CD14-positive monocyte (primary cell): ENCODE measurements around the gene SLCO2B1. TPM values are rescaled to one million over a fixed set of nuclear protein-coding genes. Genes with fewer than 3 reads are reported as not detected.

Source experiments
- DNase-seq, 3 donors: peaks; one replicate each; pipeline ENCODE4 v3.0.0-alpha.2; 2011 to 2022
- H2AFZ ChIP-seq: 2 replicates; pipeline ENCODE4 v1.6.0; 2012; ENCODE audit warnings: mild to moderate bottlenecking, low read depth, low read length, inconsistent platforms; ENCODE audit not compliant: insufficient read depth, poor library complexity, severe bottlenecking
- H3K27ac ChIP-seq, 2 donors: 1 replicate in 1 of 2; 2 replicates in 1 of 2; pipeline ENCODE4 v1.5.1; 2012 to 2013; ENCODE audit warnings: low read length in 2 of 2, control low read depth in 1 of 2, inconsistent platforms in 1 of 2, low read depth in 1 of 2, mild to moderate bottlenecking in 1 of 2
- H3K27me3 ChIP-seq, 2 donors: one replicate each; pipeline versions ENCODE4 v1.6.0 to v1.6.1; 2011 to 2013; ENCODE audit warnings: low read length in 2 of 2; ENCODE audit not compliant: control insufficient read depth in 2 of 2, insufficient read depth in 2 of 2
- H3K36me3 ChIP-seq, 2 donors: replicated peaks in 1 of 2; 1 replicate in 1 of 2; 2 replicates in 1 of 2; pipeline versions ENCODE4 v1.5.1 to v1.6.1; 2012 to 2013; ENCODE audit warnings: low read length in 2 of 2, control low read depth in 1 of 2, inconsistent platforms in 1 of 2, mild to moderate bottlenecking in 1 of 2; ENCODE audit not compliant: insufficient read depth in 2 of 2, control insufficient read depth in 1 of 2
- H3K4me1 ChIP-seq, 2 donors: 1 replicate in 1 of 2; 2 replicates in 1 of 2; pipeline versions ENCODE4 v1.5.1 to v1.6.1; 2012 to 2013; ENCODE audit warnings: low read length in 2 of 2, control low read depth in 1 of 2, inconsistent platforms in 1 of 2, mild to moderate bottlenecking in 1 of 2, moderate library complexity in 1 of 2; ENCODE audit not compliant: insufficient read depth in 2 of 2, control insufficient read depth in 1 of 2
- H3K4me2 ChIP-seq: replicated peaks from 2 replicates; pipeline ENCODE3; 2012; ENCODE audit warnings: low read length, moderate library complexity, mild to moderate bottlenecking; ENCODE audit not compliant: poor library complexity, severe bottlenecking; ENCODE audit errors: extremely low read depth
- H3K4me3 ChIP-seq, 3 experiments: fragments of 200-600 bp in 1 of 3; sonication (generic) in 1 of 3; replicated peaks in 1 of 3; 1 replicate in 2 of 3; 2 replicates in 1 of 3; pipeline ENCODE4 v1.5.1; 2011 to 2013; ENCODE audit warnings: low read length in 3 of 3, mild to moderate bottlenecking in 3 of 3, control low read depth in 2 of 3, low read depth in 2 of 3, inconsistent platforms in 1 of 3, moderate library complexity in 1 of 3
- H3K79me2 ChIP-seq: 2 replicates; pipeline ENCODE4 v1.6.0; 2012; ENCODE audit warnings: mild to moderate bottlenecking, control low read depth, inconsistent platforms, low read length, moderate library complexity; ENCODE audit not compliant: insufficient read depth
- H3K9ac ChIP-seq: 2 replicates; pipeline ENCODE4 v1.6.0; 2017; ENCODE audit warnings: low read length, mild to moderate bottlenecking; ENCODE audit not compliant: insufficient read depth, poor library complexity, severe bottlenecking
- H3K9me3 ChIP-seq, 2 donors: replicated peaks in 1 of 2; 1 replicate in 1 of 2; 2 replicates in 1 of 2; pipeline versions ENCODE4 v1.5.1 to v1.6.1; 2012 to 2013; ENCODE audit warnings: low read length in 2 of 2, control low read depth in 1 of 2; ENCODE audit not compliant: control insufficient read depth in 1 of 2, insufficient read depth in 1 of 2
- H4K20me1 ChIP-seq: 2 replicates; pipeline ENCODE4 v1.6.0; 2012; ENCODE audit warnings: mild to moderate bottlenecking, low read length, control low read depth, moderate library complexity; ENCODE audit not compliant: insufficient read depth
- H3K27ac Mint-ChIP-seq, 7 donors: one replicate each; pipeline ENCODE4 v1.8.0; 2020; ENCODE audit warnings: mild to moderate bottlenecking in 7 of 7, mixed read lengths in 7 of 7, moderate library complexity in 6 of 7, inconsistent platforms in 2 of 7
- H3K27me3 Mint-ChIP-seq, 3 donors: one replicate each; pipeline ENCODE4 v1.8.0; 2021 to 2022; ENCODE audit warnings: low read depth in 3 of 3, mild to moderate bottlenecking in 3 of 3, mixed read lengths in 3 of 3, moderate library complexity in 3 of 3, inconsistent platforms in 1 of 3
- H3K36me3 Mint-ChIP-seq, 2 donors: one replicate each; pipeline ENCODE4 v1.8.0; 2020; ENCODE audit warnings: mixed read lengths in 2 of 2, inconsistent platforms in 1 of 2, mild to moderate bottlenecking in 1 of 2
- H3K4me1 Mint-ChIP-seq: one replicate; pipeline ENCODE4 v1.8.0; 2020; ENCODE audit warnings: mild to moderate bottlenecking, mixed read lengths
- H3K4me3 Mint-ChIP-seq, 2 donors: one replicate each; pipeline ENCODE4 v1.8.0; 2020; ENCODE audit warnings: mild to moderate bottlenecking in 2 of 2, mixed read lengths in 2 of 2, moderate library complexity in 1 of 2
- H3K9me3 Mint-ChIP-seq, 7 donors: one replicate each; pipeline ENCODE4 v1.8.0; 2020 to 2022; ENCODE audit warnings: mixed read lengths in 7 of 7, mild to moderate bottlenecking in 6 of 7, moderate library complexity in 6 of 7, inconsistent platforms in 2 of 7
- WGBS: methylation state at CpG from one replicate; pipeline ENCODE4 v1.1.5; 2013; ENCODE audit warnings: missing lambda C conversion rate; ENCODE audit not compliant: insufficient coverage; 5-methylcytosine and 5-hydroxymethylcytosine counted together
- intact Hi-C, 2 donors: fragments of 100-400 bp; cut with micrococcal nuclease; formaldehyde crosslinking; loops; one replicate each; pipeline versions ENCODE4 v1.15.0 to v1.15.1; 2023
- polyA plus RNA-seq, 3 donors: library from polyadenylated mRNA; depleted of rRNA in 1 of 3; unstranded in 2 of 3; stranded (reverse) in 1 of 3; fragments of 300-500 nt in 2 of 3; fragments of >200 nt in 1 of 3; fragmentation: Illumina TruSeq in 2 of 3; gene quantifications; 1 replicate in 2 of 3; 2 replicates in 1 of 3; pipeline ENCODE4 v1.2.3, GENCODE V29; 2012 to 2021
- TF ChIP-seq, protein P1 (sequence below): fragments of 200-600 bp; IDR thresholded peaks from one replicate; pipeline ENCODE4 v1.8.0; 2022; ENCODE audit warnings: antibody characterized with exemption, mild to moderate bottlenecking

Gene SLCO2B1
- polyA plus RNA-seq, 3 donors: 0.13 to 0.47 TPM; not detected in 1

DNA sequence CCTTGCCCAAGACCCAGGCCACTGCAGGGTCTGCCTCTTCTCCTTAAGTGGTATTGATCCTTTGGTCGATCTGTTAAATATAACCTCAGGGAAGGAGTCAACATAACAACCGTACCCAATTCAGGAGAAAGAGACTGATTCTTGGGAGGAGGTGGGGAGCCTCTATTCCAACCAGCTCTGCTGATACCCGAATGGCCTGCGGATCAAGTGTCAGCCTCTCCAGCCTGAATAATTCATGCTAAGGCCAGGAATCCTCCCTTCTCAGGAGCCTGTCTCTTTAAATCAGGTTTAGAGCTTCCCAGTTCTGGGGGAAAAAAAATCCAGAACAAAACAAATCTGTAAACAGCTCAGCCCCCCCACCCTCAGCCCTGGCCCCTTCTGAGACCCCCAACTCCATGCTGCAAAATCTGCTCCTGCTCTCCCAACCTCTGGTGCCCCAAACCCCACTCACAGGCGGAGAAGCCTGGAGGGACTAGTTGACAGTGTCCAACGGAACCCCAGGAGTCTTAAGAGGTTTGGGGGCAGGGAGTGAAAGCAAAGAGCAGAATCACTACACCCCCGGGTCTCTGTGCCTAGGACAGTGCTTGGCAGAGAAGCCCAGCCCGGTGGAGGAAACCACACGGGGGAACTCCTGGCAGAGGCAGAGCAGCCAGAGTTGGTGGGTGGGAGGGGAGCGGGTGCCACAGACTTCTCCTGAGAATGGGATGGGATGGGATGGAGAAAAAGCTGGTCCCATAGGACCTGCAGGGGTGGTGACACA lies 88.8 kb downstream of the SLCO2B1 start:
- WGBS: 46% methylated on average over 5 of the region's 10 CpGs

DNA sequence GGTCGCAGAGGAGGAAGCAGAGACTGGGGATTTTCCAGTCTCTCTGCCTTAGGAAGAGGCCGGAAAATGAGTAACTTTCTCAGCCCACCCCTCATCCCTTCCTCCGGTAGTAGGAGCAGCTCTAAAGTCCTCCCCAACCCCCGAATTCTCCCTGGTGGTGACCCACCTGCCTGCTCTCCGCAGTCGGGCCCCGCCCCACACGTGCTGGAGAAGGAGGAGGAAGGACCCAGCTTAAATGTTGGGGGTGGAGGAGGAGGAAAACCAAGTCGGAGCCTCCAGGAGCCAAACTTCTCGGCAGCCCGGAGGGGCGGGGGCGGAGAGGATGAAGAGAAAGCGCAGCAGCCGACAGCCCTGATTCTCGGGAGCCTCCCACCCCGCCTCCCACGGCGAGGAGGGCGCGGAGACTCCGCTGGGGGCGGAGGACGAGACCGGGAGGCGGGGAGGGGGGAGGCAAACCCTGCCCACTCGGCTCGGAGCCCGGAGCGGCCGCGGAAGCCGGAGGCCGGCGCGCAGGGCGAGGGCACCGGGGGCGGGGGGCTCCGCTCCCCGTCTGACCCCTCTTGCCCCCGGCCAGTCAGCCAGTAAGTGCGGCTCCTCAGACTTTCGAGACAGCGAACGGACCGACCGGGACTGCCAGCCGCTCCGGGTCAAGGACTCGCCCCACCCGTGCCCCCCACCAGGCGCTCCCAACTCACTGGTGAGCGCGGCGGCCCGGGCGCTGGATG lies 89.6 kb downstream of the SLCO2B1 start, which contains the start of gene TPBGL:
Gene TPBGL (plus strand): TSS at position 464 of the 725 bp plus-strand sequence. CDS start 276 bp downstream, outside the sequence.
- no peak for DNase-seq
- intact Hi-C loops: loop anchor here in 1 of 2 donors (2.0 to 5.0 kb wide), 2 partner anchors 33 to 98 kb away; no protein-coding TSS in a partner anchor
- H4K20me1 ChIP-seq: no peaks in the 10 kb centered on the region
- H3K4me1 Mint-ChIP-seq: peaks cover 8% of the 10 kb centered on the region
- H3K4me2 ChIP-seq: peak within 1 kb of the TSS; percentile 69
- peaks cover 44 to 66% of the 10 kb centered on the region in 2 donors for H3K27me3 ChIP-seq
- TF ChIP-seq, protein P1, sequence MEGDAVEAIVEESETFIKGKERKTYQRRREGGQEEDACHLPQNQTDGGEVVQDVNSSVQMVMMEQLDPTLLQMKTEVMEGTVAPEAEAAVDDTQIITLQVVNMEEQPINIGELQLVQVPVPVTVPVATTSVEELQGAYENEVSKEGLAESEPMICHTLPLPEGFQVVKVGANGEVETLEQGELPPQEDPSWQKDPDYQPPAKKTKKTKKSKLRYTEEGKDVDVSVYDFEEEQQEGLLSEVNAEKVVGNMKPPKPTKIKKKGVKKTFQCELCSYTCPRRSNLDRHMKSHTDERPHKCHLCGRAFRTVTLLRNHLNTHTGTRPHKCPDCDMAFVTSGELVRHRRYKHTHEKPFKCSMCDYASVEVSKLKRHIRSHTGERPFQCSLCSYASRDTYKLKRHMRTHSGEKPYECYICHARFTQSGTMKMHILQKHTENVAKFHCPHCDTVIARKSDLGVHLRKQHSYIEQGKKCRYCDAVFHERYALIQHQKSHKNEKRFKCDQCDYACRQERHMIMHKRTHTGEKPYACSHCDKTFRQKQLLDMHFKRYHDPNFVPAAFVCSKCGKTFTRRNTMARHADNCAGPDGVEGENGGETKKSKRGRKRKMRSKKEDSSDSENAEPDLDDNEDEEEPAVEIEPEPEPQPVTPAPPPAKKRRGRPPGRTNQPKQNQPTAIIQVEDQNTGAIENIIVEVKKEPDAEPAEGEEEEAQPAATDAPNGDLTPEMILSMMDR: no peak
- 2% methylated on average over 45 of the region's 58 CpGs for WGBS
- H3K9me3 Mint-ChIP-seq: peaks cover 0 to 18% (median 10%) of the 10 kb centered on the region in 7 donors
- H3K9ac ChIP-seq: no peak within 1 kb of the TSS
- H2AFZ ChIP-seq: peak within 1 kb of the TSS; percentile 46
- no peak within 1 kb of the TSS for H3K27ac Mint-ChIP-seq
- H3K4me3 Mint-ChIP-seq: peak within 1 kb of the TSS; percentile 47 to 81
- peak within 1 kb of the TSS in 1 of 3 experiments; percentile 59 for H3K4me3 ChIP-seq
- no peaks in the 10 kb centered on the region for H3K79me2 ChIP-seq
- no peaks in the 10 kb centered on the region for H3K36me3 ChIP-seq
- peaks cover 4 to 6% of the 10 kb centered on the region in 2 donors for H3K36me3 Mint-ChIP-seq
- H3K9me3 ChIP-seq: peaks cover 0 to 15% of the 10 kb centered on the region in 2 donors
- H3K4me1 ChIP-seq: peaks cover 8 to 22% of the 10 kb centered on the region in 2 donors
- H3K27me3 Mint-ChIP-seq: peaks cover 58 to 72% (median 69%) of the 10 kb centered on the region in 3 donors
- no peak within 1 kb of the TSS for H3K27ac ChIP-seq

More for the DNA sequence above, 88.8 kb downstream of the SLCO2B1 start:
- no peaks in the 10 kb centered on the region for H3K79me2 ChIP-seq
- H3K36me3 Mint-ChIP-seq: peaks cover 4 to 6% of the 10 kb centered on the region in 2 donors
- TF ChIP-seq, protein P1: no peak
- peaks cover 54 to 72% (median 64%) of the 10 kb centered on the region in 3 donors for H3K27me3 Mint-ChIP-seq
- peaks cover 8 to 22% of the 10 kb centered on the region in 2 donors for H3K4me1 ChIP-seq
- H3K27ac ChIP-seq: no peak overlapping the region
- peaks cover 36 to 59% of the 10 kb centered on the region in 2 donors for H3K27me3 ChIP-seq
- peaks cover 0 to 15% (median 10%) of the 10 kb centered on the region in 7 donors for H3K9me3 Mint-ChIP-seq
- H3K36me3 ChIP-seq: no peaks in the 10 kb centered on the region
- no peak overlapping the region for H2AFZ ChIP-seq
- peaks cover 0 to 15% of the 10 kb centered on the region in 2 donors for H3K9me3 ChIP-seq
- H4K20me1 ChIP-seq: no peaks in the 10 kb centered on the region
- no peak overlapping the region for H3K27ac Mint-ChIP-seq
- intact Hi-C loops: loop anchor here in 1 of 2 donors (2.0 to 5.0 kb wide), 2 partner anchors 32 to 97 kb away; no protein-coding TSS in a partner anchor
- H3K4me3 Mint-ChIP-seq: peak overlapping the region in 1 of 2 donors; percentile 81
- peaks cover 8% of the 10 kb centered on the region for H3K4me1 Mint-ChIP-seq
- no peak for DNase-seq
- H3K4me2 ChIP-seq: no peak overlapping the region
- no peak overlapping the region for H3K9ac ChIP-seq
- H3K4me3 ChIP-seq: no peak overlapping the region
